Endothelial cell of umbilical vein (primary cell): ENCODE data around the gene SSMEM1. TPM values are rescaled to one million over a fixed set of nuclear protein-coding genes. Genes with fewer than 3 reads are reported as not detected.
A peak's percentile ranks its signal among the peaks of the same experiment; 100 is the strongest.
"Not testable (repeated sequence)": the region's sequence is repeated elsewhere in the genome, so short reads cannot be mapped to it uniquely, and the experiment has no call there.

ENCODE experiments used
- BruUV-seq: library from RNA; stranded (reverse); fragments of 400-500 nt; replicated peaks from 2 replicates; lab custom pipeline; 2021; lab: Mats Ljungman, UMichigan
- CTCF ChIA-PET: fragments of 300-600, 350-600 bp; sonication (Branson Sonifier 250); formaldehyde crosslinking; loops from one replicate; lab custom pipeline; 2021; ENCODE audit warnings: antibody characterized with exemption, inconsistent platforms; lab: Charles Lee
- POLR2A ChIA-PET: fragments of 300-600, 350-600 bp; sonication (Branson Sonifier 250); formaldehyde crosslinking; loops from one replicate; lab custom pipeline; 2021; ENCODE audit warnings: antibody characterized with exemption, inconsistent platforms; lab: Charles Lee
- DNase-seq: peaks from one replicate; pipeline ENCODE4 v3.0.0-alpha.2; 2011; ENCODE audit warnings: low read depth, low spot score
- FAIRE-seq: peaks from 2 replicates; lab custom pipeline; 2011; peaks lifted over from hg19 to GRCh38; lab: Jason Lieb, UNC
- H2AFZ ChIP-seq: 2 replicates; pipeline ENCODE4 v1.6.0; 2012; ENCODE audit warnings: low read depth, low read length, control low read depth, inconsistent platforms
- H3K27ac ChIP-seq: 2 replicates; pipeline ENCODE4 v1.5.1; 2011; ENCODE audit warnings: low read depth, mild to moderate bottlenecking, control low read depth, low read length, moderate library complexity; ENCODE audit not compliant: insufficient read depth
- H3K27me3 ChIP-seq, 2 experiments: 2 replicates each; pipeline versions ENCODE4 v1.6.0 to v1.6.1; 2011; ENCODE audit warnings: low read length in 2 of 2, mixed read lengths in 1 of 2; ENCODE audit not compliant: control insufficient read depth in 2 of 2, insufficient read depth in 2 of 2
- H3K36me3 ChIP-seq, 2 experiments: 2 replicates in 1 of 2; 3 replicates in 1 of 2; pipeline ENCODE4 v1.5.1; 2011; ENCODE audit warnings: low read length in 2 of 2, mild to moderate bottlenecking in 1 of 2, moderate library complexity in 1 of 2; ENCODE audit not compliant: control insufficient read depth in 2 of 2, insufficient read depth in 2 of 2; ENCODE audit errors: extremely low read depth in 1 of 2
- H3K4me1 ChIP-seq: 3 replicates; pipeline ENCODE4 v1.5.1; 2011; ENCODE audit warnings: mild to moderate bottlenecking, low read length; ENCODE audit not compliant: control insufficient read depth, insufficient read depth; ENCODE audit errors: extremely low read depth
- H3K4me2 ChIP-seq: 2 replicates; pipeline ENCODE4 v1.6.1; 2011; ENCODE audit warnings: low read length, control low read depth, mixed read lengths; ENCODE audit not compliant: insufficient read depth
- H3K4me3 ChIP-seq, 3 experiments: fragments of 200-600 bp in 1 of 3; sonication (generic), shearing (Covaris generic) in 1 of 3; replicated peaks in 1 of 3; 2 replicates each; pipeline ENCODE4 v1.5.1; 2011 to 2016; ENCODE audit warnings: control low read depth in 3 of 3, low read length in 3 of 3, mild to moderate bottlenecking in 2 of 3, inconsistent platforms in 1 of 3, low read depth in 1 of 3, moderate library complexity in 1 of 3; ENCODE audit not compliant: insufficient read depth in 1 of 3
- H3K79me2 ChIP-seq: 2 replicates; pipeline ENCODE4 v1.6.0; 2012; ENCODE audit warnings: low read length, inconsistent platforms; ENCODE audit not compliant: control insufficient read depth, insufficient read depth
- H3K9ac ChIP-seq: replicated peaks from 2 replicates; pipeline ENCODE3; 2011; ENCODE audit warnings: low read length, control low read depth; ENCODE audit not compliant: insufficient read depth; ENCODE audit errors: extremely low read depth
- H3K9me1 ChIP-seq: replicated peaks from 3 replicates; pipeline ENCODE4 v1.6.0; 2011; ENCODE audit warnings: mild to moderate bottlenecking, low read length; ENCODE audit not compliant: control insufficient read depth, insufficient read depth; ENCODE audit errors: extremely low read depth
- H3K9me3 ChIP-seq: replicated peaks from 2 replicates; pipeline ENCODE4 v1.5.1; 2012; ENCODE audit warnings: low read length, inconsistent platforms; ENCODE audit not compliant: control insufficient read depth, insufficient read depth
- H4K20me1 ChIP-seq: replicated peaks from 2 replicates; pipeline ENCODE3; 2011; ENCODE audit warnings: mild to moderate bottlenecking, low read length; ENCODE audit not compliant: control insufficient read depth, insufficient read depth; ENCODE audit errors: extremely low read depth
- EZH2 ChIP-seq: IDR thresholded peaks from 2 replicates; pipeline ENCODE4 v1.6.1; 2012; ENCODE audit warnings: borderline replicate concordance, low read depth, mild to moderate bottlenecking, moderate library complexity, low read length, inconsistent platforms; ENCODE audit not compliant: severe bottlenecking
- GATA2 ChIP-seq: IDR thresholded peaks from 2 replicates; pipeline ENCODE4 v1.7.0; 2011; ENCODE audit warnings: low read depth, mild to moderate bottlenecking, moderate library complexity, mixed read lengths, low read length; ENCODE audit not compliant: insufficient read length, insufficient read depth
- JUN ChIP-seq: IDR thresholded peaks from 2 replicates; pipeline ENCODE4 v1.6.1; 2011; ENCODE audit warnings: borderline replicate concordance, low read depth; ENCODE audit not compliant: insufficient read length, insufficient read depth
- MYC ChIP-seq: IDR thresholded peaks from one replicate; pipeline ENCODE4 v1.6.1; 2011; ENCODE audit warnings: mild to moderate bottlenecking, low read depth, low read length
- POLR2A ChIP-seq: IDR thresholded peaks from 2 replicates; pipeline ENCODE4 v1.6.1; 2012; ENCODE audit warnings: low read depth, mild to moderate bottlenecking, control low read depth, low read length
- POLR2AphosphoS5 ChIP-seq: IDR thresholded peaks from 2 replicates; pipeline ENCODE4 v1.6.1; 2012; ENCODE audit warnings: low read depth, mild to moderate bottlenecking, control low read depth, low read length, moderate library complexity; ENCODE audit not compliant: insufficient read depth
- dilution Hi-C: fragments of 300-500 bp; cut with MboI; formaldehyde crosslinking; loops from one replicate; pipeline ENCODE4 v1.15.0; 2019; ENCODE audit warnings: low sequenced_read_pairs; ENCODE audit not compliant: extremely low pct_ligation_motif_present
- intact Hi-C: fragments of 100-400 bp; cut with micrococcal nuclease; formaldehyde crosslinking; loops from one replicate; pipeline ENCODE4 v1.10.0; 2022
- polyA plus RNA-seq, 4 experiments: library from polyadenylated mRNA; depleted of rRNA in 3 of 4; stranded (reverse) in 3 of 4; unstranded in 1 of 4; fragments of >200 nt; gene quantifications; 2 replicates each; pipeline versions ENCODE4 v1.2.1 to v1.2.3, GENCODE V29; 2011 to 2012; ENCODE audit warnings: missing spikeins in 1 of 4
- total RNA-seq: library from RNA; stranded (reverse); gene quantifications from 2 replicates; pipeline ENCODE4 v1.2.3, GENCODE V29; 2021
- TF ChIP-seq, protein P1 (sequence below): IDR thresholded peaks from 2 replicates; pipeline ENCODE4 v1.6.1; 2011; ENCODE audit not compliant: insufficient read depth, insufficient read length
- TF ChIP-seq, protein P2 (sequence below), 2 donors: IDR thresholded peaks; 1 replicate in 1 of 2; 2 replicates in 1 of 2; pipeline ENCODE4 v1.5.1; 2011; ENCODE audit warnings: low read length in 2 of 2, mild to moderate bottlenecking in 2 of 2, moderate library complexity in 2 of 2, control low read depth in 1 of 2, inconsistent platforms in 1 of 2, low read depth in 1 of 2; ENCODE audit not compliant: insufficient read depth in 1 of 2; ENCODE audit errors: extremely low read depth in 1 of 2

Gene SSMEM1
- total and polyA plus RNA-seq, 2 donors (not counting 3 experiments of a cell fraction or from before 2014, with no cell fraction given) = not detected

DNA sequence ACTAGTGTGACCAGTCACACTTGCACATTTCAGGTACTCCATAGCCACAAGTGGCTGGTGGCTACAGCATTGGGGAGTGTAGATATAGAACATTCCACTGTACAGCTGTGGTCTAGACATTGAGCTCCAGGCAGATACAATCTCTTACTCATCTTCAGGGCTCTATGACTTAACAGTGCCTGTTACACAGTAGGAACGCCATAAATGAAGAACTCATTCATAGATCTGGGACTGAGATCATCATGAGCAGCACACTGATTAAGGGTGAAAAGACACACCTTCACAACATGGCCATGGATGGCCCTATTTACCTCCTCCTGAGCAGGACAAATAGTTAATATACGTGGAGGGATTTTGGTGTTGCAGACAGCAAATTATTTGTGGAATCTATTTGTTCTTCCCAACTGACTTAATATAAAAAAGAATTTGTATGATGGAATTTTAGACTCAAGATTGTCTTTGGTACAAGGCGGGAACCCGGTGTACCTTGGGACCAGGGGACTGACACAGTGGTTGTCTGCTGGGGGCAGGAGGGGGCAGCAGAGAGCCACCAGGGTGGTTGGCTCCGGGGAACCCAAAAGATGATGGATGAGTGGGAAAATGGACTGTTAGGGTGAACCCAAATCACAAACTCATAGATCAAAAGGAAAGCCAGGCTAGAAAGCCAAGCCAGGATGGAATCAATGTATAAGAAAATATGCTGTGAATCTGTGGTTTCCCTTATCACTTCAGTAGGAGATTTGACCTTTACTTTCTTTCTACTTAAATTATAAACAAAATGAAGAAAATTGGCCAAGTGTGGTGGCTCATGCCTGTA is 34.7 kb downstream of the SSMEM1 start:
- no TSS peak for BruUV-seq

DNA sequence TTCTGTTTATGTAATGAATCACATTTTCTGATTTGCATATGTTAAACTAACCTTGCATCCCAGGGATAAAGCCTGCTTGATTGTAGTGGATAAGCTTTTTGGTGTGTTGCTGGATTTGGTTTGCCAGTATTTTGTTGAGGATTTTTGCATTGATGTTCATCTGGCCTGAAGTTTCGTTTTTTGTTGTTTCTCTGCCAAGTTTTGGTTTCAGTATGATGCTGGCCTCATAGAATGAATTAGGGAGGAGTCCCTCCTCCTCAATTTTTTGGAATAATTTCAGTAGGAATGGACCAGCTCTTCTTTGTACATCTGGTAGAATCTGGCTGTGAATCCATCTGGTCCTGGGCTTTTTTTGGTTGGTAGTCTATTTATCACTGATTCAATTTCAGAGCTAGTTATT is 35.8 kb downstream of the SSMEM1 start:
- H4K20me1 ChIP-seq, H3K4me2 ChIP-seq, H3K4me3 ChIP-seq, BruUV-seq, POLR2A ChIA-PET, H3K27ac ChIP-seq, DNase-seq, H3K9me1 ChIP-seq, H3K9me3 ChIP-seq, H3K4me1 ChIP-seq, H3K27me3 ChIP-seq, H3K79me2 ChIP-seq, H2AFZ ChIP-seq, dilution Hi-C loops, H3K36me3 ChIP-seq, FAIRE-seq, H3K9ac ChIP-seq: not testable (repeated sequence)
- intact Hi-C loops = loop anchor here (10.0 kb wide), 1 partner anchor 591 kb away; no protein-coding TSS in a partner anchor
- CTCF ChIA-PET = interaction anchor here (0.7 to 7.6 kb wide), 8 partner anchors 171 to 514 kb away, joined by 3 to 73 read pairs (median 6); partner anchors contain the start of genes CEP41 and MEST

More for the DNA sequence above, 34.7 kb downstream of the SSMEM1 start:
- DNase-seq = peak; percentile 50
- TF ChIP-seq EZH2 = no peak
- no peak for TF ChIP-seq JUN
- TF ChIP-seq, protein P1, sequence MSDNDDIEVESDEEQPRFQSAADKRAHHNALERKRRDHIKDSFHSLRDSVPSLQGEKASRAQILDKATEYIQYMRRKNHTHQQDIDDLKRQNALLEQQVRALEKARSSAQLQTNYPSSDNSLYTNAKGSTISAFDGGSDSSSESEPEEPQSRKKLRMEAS = no peak
- no peak for TF ChIP-seq GATA2
- TF ChIP-seq POLR2A = no peak
- TF ChIP-seq, protein P2, sequence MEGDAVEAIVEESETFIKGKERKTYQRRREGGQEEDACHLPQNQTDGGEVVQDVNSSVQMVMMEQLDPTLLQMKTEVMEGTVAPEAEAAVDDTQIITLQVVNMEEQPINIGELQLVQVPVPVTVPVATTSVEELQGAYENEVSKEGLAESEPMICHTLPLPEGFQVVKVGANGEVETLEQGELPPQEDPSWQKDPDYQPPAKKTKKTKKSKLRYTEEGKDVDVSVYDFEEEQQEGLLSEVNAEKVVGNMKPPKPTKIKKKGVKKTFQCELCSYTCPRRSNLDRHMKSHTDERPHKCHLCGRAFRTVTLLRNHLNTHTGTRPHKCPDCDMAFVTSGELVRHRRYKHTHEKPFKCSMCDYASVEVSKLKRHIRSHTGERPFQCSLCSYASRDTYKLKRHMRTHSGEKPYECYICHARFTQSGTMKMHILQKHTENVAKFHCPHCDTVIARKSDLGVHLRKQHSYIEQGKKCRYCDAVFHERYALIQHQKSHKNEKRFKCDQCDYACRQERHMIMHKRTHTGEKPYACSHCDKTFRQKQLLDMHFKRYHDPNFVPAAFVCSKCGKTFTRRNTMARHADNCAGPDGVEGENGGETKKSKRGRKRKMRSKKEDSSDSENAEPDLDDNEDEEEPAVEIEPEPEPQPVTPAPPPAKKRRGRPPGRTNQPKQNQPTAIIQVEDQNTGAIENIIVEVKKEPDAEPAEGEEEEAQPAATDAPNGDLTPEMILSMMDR (IDR thresholded peaks at IDR 0.05; ENCODE audit: extremely low read depth in 1 of 2, insufficient read depth in 1 of 2, low read depth in 1 of 2, low read length in 2 of 2) = peak; percentile 80 to 92
- no peak for TF ChIP-seq MYC
- no peak for TF ChIP-seq POLR2AphosphoS5
- dilution Hi-C loops (no loop called here), intact Hi-C loops (loop anchor here (1.0 to 10.0 kb wide), 7 partner anchors 170 to 592 kb away; no protein-coding TSS in a partner anchor)
- Histone ChIP-seq H3K4me3 (no peak overlapping the region), H3K27me3 (peaks cover 0 to 2% of the 10 kb centered on the region in 2 experiments), H4K20me1 (peaks cover 3% of the 10 kb centered on the region), H3K4me2 (no peak overlapping the region), H3K9me1 (no peaks in the 10 kb centered on the region), H3K9ac (no peak overlapping the region), H2AFZ (no peak overlapping the region), H3K79me2 (no peaks in the 10 kb centered on the region), H3K9me3 (no peaks in the 10 kb centered on the region), H3K27ac (no peak overlapping the region), H3K4me1 (no peaks in the 10 kb centered on the region), H3K36me3 (no peaks in the 10 kb centered on the region)
- ChIA-PET POLR2A (no interaction called here), CTCF (interaction anchor here (0.6 to 7.6 kb wide), 13 partner anchors 17 to 520 kb away, joined by 3 to 73 read pairs (median 5); no protein-coding TSS in a partner anchor)
- FAIRE-seq = no peak
